ENCODE measurements around the gene SLC12A3. TPM values are rescaled to one million over a fixed set of nuclear protein-coding genes. Genes with fewer than 3 reads are reported as not detected.
"Not testable (repeated sequence)": the region's sequence is repeated elsewhere in the genome, so short reads cannot be mapped to it uniquely, and the experiment has no call there.

The SLC12A3 gene
- total RNA-seq, 4 donors from 2014 or later, result not detected

DNA sequence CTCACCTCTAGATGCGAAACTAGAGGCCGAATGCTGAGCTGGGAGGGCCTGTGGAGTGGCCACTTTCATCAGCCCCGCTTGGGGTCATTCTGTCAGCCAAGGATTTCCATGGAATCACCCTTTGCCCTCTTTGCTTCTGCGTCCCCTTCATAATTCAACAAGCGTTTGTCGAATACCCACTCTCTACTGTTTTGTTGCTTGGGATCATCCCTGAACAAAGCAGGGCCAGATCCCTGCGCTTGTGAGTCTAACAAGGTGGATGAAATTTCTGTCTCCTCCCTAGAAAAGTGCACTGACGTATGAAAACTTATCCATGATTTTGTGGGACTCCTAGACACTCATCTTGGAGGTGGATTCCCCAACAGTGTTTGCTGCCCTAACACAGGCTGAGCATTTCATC, 3.3 kb upstream of the SLC12A3 start:
- H3K36me3 ChIP-seq, result no peaks in the 10 kb centered on the region
- 81 to 82% methylated on average over 8 of the region's 8 CpGs for WGBS, 2 donors
- no peaks in the 10 kb centered on the region for H3K9me3 ChIP-seq
- no peak for DNase-seq (ENCODE audit: low spot score in 2 of 2)
- H3K4me1 ChIP-seq, result peaks cover 0 to 7% (median 0%) of the 10 kb centered on the region in 4 donors
- TF ChIP-seq, protein P1, sequence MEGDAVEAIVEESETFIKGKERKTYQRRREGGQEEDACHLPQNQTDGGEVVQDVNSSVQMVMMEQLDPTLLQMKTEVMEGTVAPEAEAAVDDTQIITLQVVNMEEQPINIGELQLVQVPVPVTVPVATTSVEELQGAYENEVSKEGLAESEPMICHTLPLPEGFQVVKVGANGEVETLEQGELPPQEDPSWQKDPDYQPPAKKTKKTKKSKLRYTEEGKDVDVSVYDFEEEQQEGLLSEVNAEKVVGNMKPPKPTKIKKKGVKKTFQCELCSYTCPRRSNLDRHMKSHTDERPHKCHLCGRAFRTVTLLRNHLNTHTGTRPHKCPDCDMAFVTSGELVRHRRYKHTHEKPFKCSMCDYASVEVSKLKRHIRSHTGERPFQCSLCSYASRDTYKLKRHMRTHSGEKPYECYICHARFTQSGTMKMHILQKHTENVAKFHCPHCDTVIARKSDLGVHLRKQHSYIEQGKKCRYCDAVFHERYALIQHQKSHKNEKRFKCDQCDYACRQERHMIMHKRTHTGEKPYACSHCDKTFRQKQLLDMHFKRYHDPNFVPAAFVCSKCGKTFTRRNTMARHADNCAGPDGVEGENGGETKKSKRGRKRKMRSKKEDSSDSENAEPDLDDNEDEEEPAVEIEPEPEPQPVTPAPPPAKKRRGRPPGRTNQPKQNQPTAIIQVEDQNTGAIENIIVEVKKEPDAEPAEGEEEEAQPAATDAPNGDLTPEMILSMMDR (IDR thresholded peaks at IDR 0.05), result no peak
- TF ChIP-seq EP300 (IDR thresholded peaks at IDR 0.05) (no peak), POLR2A (IDR thresholded peaks at IDR 0.05) (no peak)
- no peak overlapping the region for H3K4me3 ChIP-seq
- no peak overlapping the region for H3K27ac ChIP-seq
- H3K27me3 ChIP-seq, result no peaks in the 10 kb centered on the region

DNA sequence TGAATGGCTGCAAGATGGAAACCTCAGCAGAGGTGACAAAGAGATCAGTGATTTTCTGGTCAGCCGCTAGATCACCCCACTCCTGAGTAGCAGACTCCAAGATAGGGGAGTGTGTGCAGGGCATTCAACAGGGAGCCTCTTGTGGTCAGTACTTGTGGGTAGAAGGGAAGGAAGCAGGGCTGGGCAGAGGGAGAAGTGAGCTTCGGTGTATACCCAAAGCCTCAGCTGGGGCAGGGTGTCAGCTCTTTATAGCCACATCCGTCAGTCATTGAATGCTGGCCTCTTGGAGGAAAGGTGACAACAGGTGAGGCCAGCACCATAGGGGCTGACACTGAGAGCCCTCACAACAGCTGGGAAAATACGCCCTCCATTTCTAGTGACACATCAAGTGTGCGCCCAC, 2.2 kb upstream of the SLC12A3 start:
- peaks cover 0 to 13% (median 5%) of the 10 kb centered on the region in 4 donors for H3K4me1 ChIP-seq
- H3K36me3 ChIP-seq, result no peaks in the 10 kb centered on the region
- WGBS, 2 donors, result 80 to 83% methylated on average over 5 of the region's 5 CpGs
- no peaks in the 10 kb centered on the region for H3K9me3 ChIP-seq
- H3K27ac ChIP-seq, result no peak overlapping the region
- H3K4me3 ChIP-seq, result no peak overlapping the region
- H3K27me3 ChIP-seq, result no peaks in the 10 kb centered on the region
- no peak for DNase-seq (ENCODE audit: low spot score in 2 of 2)
- no peak for TF ChIP-seq POLR2A (IDR thresholded peaks at IDR 0.05)
- no peak for TF ChIP-seq EP300 (IDR thresholded peaks at IDR 0.05)

GRCh38 chr16:56865394-56866062, 521 bp downstream of the SLC12A3 start:
- DNase-seq (ENCODE audit: low spot score in 2 of 2), result no peak
- 96% methylated on average over 12 to 13 of the region's 13 CpGs for WGBS, 2 donors
- H3K4me1 ChIP-seq, result peaks cover 0 to 13% (median 6%) of the 10 kb centered on the region in 4 donors
- no peaks in the 10 kb centered on the region for H3K27me3 ChIP-seq
- no peak overlapping the region for H3K4me3 ChIP-seq
- no peaks in the 10 kb centered on the region for H3K9me3 ChIP-seq
- TF ChIP-seq, protein P1 (IDR thresholded peaks at IDR 0.05), result no peak
- TF ChIP-seq POLR2A (IDR thresholded peaks at IDR 0.05), result no peak
- TF ChIP-seq EP300 (IDR thresholded peaks at IDR 0.05), result no peak
- no peaks in the 10 kb centered on the region for H3K36me3 ChIP-seq
- H3K27ac ChIP-seq, result no peak overlapping the region

DNA sequence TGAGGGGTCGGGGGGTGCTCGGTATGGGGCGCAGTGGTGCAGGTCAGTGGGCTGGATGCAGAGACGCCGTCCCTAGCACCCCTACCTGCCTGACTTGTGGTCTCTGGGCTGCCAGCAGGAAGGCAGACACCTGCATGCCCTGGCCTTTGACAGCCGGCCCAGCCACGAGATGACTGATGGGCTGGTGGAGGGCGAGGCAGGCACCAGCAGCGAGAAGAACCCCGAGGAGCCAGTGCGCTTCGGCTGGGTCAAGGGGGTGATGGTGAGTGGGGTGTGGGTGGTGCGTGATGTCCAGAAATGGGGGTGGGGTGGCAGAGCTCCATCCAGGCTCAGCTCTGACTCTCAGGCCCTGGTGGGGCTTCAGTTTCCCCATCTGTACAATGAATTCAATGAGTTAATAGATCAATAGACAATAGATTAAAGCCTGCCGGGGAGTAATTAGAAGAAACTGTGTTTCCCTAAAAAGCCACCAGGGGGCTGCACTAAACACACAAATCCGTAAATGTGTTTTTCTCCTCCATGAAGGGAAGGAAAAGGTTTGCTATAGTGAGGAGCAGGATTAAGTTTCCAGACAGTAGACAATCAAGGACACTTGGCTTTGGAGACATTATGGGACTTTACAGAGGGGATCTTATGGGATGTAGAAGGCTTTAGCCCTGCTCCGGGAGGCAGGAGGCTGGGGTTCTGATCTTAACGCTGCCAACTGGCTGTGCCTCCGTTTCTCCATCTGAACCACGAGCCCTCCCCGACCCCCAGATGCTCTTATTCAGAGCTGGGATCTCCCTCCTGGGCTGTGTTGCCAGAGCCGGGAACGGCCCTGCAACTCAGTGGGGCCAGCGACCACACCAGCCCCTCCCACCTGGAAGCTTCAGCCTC, 2.2 kb downstream of the SLC12A3 start:
- no peaks in the 10 kb centered on the region for H3K27me3 ChIP-seq
- H3K9me3 ChIP-seq, result no peaks in the 10 kb centered on the region
- peaks cover 0 to 12% (median 3%) of the 10 kb centered on the region in 4 donors for H3K4me1 ChIP-seq
- peak in 1 of 2 donors; percentile 86 for DNase-seq (ENCODE audit: low spot score in 2 of 2)
- 46 to 49% methylated on average over 21 to 23 of the region's 23 CpGs for WGBS, 2 donors
- TF ChIP-seq, protein P1 (IDR thresholded peaks at IDR 0.05), result peak; percentile 66 to 88 (median 74)
- TF ChIP-seq EP300 (IDR thresholded peaks at IDR 0.05) (peak in 1 of 2 donors; percentile 23), POLR2A (IDR thresholded peaks at IDR 0.05) (no peak)
- H3K27ac ChIP-seq, result no peak overlapping the region
- no peak overlapping the region for H3K4me3 ChIP-seq
- H3K36me3 ChIP-seq, result no peaks in the 10 kb centered on the region

DNA sequence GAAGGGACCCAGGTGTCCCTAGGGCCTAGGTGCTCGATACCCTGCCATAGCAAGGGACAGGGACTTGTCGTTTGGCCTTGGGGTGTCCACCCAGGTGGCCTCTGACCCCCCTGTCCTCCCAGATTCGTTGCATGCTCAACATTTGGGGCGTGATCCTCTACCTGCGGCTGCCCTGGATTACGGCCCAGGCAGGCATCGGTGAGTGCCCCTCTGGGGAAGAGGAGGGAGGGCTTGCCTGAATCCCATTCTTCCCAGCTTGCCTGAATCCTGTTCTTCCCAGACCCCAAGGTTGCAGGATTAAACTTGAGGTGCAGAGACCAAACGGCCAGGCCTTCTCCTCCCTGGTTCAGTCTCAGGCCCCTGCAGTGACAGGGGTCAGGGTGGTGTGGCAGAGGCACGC, 3.2 kb downstream of the SLC12A3 start:
- DNase-seq (ENCODE audit: low spot score in 2 of 2), result no peak
- WGBS, 2 donors, result 89 to 90% methylated on average over 8 to 9 of the region's 9 CpGs
- Histone ChIP-seq H3K27ac (no peak overlapping the region), H3K27me3 (no peaks in the 10 kb centered on the region), H3K4me3 (no peak overlapping the region), H3K36me3 (no peaks in the 10 kb centered on the region), H3K4me1 (peaks cover 0 to 12% (median 3%) of the 10 kb centered on the region in 4 donors), H3K9me3 (no peaks in the 10 kb centered on the region)
- TF ChIP-seq EP300 (IDR thresholded peaks at IDR 0.05) (no peak), POLR2A (IDR thresholded peaks at IDR 0.05) (no peak)
- TF ChIP-seq, protein P1 (IDR thresholded peaks at IDR 0.05), result no peak

DNA sequence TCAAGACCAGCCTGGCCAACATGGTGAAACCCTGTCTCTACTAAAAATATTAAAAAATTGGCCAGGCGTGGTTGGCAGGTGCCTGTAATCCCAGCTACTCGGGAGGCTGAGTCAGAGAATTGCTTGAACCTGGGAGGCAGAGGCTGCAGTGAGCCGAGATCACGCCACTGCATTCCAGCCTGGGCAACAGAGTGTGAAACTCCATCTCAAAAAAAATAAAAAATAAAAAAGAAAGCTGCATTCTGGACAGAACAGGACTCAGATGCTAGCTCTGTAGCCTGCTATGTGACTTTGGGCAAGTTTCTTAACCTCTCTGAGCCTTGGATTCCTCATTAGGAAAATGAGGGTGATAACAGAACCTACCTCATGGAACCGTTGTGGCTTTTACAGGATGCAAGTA, 3.8 kb downstream of the SLC12A3 start:
- H3K4me1 ChIP-seq, result peaks cover 0 to 12% (median 3%) of the 10 kb centered on the region in 4 donors
- DNase-seq (ENCODE audit: low spot score in 2 of 2); H3K4me3 ChIP-seq; H3K27me3 ChIP-seq; H3K36me3 ChIP-seq; H3K27ac ChIP-seq; H3K9me3 ChIP-seq: not testable (repeated sequence)
- WGBS, 2 donors, result 90% methylated on average over 5 of the region's 5 CpGs
